ENCODE measurements around the gene C6orf58. TPM values are rescaled to one million over a fixed set of nuclear protein-coding genes. Genes with fewer than 3 reads are reported as not detected.

The C6orf58 gene
- total and polyA plus RNA-seq, 2 experiments from 2014 or later, result 0.18 TPM; not detected in 1

DNA sequence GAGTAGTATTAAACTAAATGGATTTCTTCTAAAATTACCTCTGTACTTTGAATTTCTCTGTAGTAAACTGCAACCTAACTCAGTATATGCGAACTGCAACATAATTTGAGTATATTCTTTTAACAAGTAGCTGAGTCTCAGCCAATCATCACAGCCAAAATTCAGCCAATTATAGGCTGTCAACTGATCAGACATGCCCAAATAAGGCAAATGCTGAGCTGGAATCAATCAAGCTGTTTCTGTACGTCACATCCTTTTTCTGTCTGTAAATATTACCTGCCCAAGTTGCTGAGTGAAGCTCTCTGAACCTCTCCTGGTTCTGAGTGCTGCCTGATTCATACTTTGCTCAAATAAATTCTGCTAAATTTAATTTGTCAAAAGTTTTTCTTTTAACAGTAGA is 9.5 kb upstream of the C6orf58 start (continued):
- TF ChIP-seq, protein P1, sequence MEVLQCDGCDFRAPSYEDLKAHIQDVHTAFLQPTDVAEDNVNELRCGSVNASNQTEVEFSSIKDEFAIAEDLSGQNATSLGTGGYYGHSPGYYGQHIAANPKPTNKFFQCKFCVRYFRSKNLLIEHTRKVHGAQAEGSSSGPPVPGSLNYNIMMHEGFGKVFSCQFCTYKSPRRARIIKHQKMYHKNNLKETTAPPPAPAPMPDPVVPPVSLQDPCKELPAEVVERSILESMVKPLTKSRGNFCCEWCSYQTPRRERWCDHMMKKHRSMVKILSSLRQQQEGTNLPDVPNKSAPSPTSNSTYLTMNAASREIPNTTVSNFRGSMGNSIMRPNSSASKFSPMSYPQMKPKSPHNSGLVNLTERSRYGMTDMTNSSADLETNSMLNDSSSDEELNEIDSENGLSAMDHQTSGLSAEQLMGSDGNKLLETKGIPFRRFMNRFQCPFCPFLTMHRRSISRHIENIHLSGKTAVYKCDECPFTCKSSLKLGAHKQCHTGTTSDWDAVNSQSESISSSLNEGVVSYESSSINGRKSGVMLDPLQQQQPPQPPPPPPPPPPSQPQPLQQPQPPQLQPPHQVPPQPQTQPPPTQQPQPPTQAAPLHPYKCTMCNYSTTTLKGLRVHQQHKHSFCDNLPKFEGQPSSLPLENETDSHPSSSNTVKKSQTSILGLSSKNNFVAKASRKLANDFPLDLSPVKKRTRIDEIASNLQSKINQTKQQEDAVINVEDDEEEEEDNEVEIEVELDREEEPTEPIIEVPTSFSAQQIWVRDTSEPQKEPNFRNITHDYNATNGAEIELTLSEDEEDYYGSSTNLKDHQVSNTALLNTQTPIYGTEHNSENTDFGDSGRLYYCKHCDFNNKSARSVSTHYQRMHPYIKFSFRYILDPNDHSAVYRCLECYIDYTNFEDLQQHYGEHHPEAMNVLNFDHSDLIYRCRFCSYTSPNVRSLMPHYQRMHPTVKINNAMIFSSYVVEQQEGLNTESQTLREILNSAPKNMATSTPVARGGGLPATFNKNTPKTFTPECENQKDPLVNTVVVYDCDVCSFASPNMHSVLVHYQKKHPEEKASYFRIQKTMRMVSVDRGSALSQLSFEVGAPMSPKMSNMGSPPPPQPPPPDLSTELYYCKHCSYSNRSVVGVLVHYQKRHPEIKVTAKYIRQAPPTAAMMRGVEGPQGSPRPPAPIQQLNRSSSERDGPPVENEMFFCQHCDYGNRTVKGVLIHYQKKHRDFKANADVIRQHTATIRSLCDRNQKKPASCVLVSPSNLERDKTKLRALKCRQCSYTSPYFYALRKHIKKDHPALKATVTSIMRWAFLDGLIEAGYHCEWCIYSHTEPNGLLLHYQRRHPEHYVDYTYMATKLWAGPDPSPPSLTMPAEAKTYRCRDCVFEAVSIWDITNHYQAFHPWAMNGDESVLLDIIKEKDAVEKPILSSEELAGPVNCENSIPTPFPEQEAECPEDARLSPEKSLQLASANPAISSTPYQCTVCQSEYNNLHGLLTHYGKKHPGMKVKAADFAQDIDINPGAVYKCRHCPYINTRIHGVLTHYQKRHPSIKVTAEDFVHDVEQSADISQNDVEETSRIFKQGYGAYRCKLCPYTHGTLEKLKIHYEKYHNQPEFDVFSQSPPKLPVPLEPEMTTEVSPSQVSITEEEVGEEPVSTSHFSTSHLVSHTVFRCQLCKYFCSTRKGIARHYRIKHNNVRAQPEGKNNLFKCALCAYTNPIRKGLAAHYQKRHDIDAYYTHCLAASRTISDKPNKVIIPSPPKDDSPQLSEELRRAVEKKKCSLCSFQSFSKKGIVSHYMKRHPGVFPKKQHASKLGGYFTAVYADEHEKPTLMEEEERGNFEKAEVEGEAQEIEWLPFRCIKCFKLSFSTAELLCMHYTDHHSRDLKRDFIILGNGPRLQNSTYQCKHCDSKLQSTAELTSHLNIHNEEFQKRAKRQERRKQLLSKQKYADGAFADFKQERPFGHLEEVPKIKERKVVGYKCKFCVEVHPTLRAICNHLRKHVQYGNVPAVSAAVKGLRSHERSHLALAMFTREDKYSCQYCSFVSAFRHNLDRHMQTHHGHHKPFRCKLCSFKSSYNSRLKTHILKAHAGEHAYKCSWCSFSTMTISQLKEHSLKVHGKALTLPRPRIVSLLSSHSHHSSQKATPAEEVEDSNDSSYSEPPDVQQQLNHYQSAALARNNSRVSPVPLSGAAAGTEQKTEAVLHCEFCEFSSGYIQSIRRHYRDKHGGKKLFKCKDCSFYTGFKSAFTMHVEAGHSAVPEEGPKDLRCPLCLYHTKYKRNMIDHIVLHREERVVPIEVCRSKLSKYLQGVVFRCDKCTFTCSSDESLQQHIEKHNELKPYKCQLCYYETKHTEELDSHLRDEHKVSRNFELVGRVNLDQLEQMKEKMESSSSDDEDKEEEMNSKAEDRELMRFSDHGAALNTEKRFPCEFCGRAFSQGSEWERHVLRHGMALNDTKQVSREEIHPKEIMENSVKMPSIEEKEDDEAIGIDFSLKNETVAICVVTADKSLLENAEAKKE (CRISPR knock-in tag; IDR thresholded peaks at IDR 0.05), result no peak
- TF ChIP-seq NANOG (IDR thresholded peaks at IDR 0.05; ENCODE audit: borderline replicate concordance) (no peak), ZNF114 (CRISPR knock-in tag; IDR thresholded peaks at IDR 0.05) (no peak), CREB1 (CRISPR knock-in tag; IDR thresholded peaks at IDR 0.05; ENCODE audit: low read depth) (no peak), POLR2AphosphoS5 (IDR thresholded peaks at IDR 0.05; ENCODE audit: low read depth) (no peak), JUNB (IDR thresholded peaks at IDR 0.05; ENCODE audit: unreplicated experiment) (no peak), STAT1 (IDR thresholded peaks at IDR 0.05; ENCODE audit: unreplicated experiment) (no peak), EZH2 (IDR thresholded peaks at IDR 0.05; ENCODE audit: low read depth, unreplicated experiment) (no peak)
- TF ChIP-seq, protein P2, sequence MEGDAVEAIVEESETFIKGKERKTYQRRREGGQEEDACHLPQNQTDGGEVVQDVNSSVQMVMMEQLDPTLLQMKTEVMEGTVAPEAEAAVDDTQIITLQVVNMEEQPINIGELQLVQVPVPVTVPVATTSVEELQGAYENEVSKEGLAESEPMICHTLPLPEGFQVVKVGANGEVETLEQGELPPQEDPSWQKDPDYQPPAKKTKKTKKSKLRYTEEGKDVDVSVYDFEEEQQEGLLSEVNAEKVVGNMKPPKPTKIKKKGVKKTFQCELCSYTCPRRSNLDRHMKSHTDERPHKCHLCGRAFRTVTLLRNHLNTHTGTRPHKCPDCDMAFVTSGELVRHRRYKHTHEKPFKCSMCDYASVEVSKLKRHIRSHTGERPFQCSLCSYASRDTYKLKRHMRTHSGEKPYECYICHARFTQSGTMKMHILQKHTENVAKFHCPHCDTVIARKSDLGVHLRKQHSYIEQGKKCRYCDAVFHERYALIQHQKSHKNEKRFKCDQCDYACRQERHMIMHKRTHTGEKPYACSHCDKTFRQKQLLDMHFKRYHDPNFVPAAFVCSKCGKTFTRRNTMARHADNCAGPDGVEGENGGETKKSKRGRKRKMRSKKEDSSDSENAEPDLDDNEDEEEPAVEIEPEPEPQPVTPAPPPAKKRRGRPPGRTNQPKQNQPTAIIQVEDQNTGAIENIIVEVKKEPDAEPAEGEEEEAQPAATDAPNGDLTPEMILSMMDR (conservative IDR thresholded peaks at IDR 0.05; ENCODE audit: low read depth in 2 of 2), result no peak
- TF ChIP-seq, protein P3, sequence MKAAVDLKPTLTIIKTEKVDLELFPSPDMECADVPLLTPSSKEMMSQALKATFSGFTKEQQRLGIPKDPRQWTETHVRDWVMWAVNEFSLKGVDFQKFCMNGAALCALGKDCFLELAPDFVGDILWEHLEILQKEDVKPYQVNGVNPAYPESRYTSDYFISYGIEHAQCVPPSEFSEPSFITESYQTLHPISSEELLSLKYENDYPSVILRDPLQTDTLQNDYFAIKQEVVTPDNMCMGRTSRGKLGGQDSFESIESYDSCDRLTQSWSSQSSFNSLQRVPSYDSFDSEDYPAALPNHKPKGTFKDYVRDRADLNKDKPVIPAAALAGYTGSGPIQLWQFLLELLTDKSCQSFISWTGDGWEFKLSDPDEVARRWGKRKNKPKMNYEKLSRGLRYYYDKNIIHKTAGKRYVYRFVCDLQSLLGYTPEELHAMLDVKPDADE (IDR thresholded peaks at IDR 0.05), result no peak
